T1000 (cell line): ENCODE measurements around the gene TGM2.

Experiments
- DNase-seq: peaks from one replicate; lab custom pipeline; 2025; ENCODE audit warnings: mixed read lengths; lab: John Stamatoyannopoulos, UW

Gene TGM2

DNA sequence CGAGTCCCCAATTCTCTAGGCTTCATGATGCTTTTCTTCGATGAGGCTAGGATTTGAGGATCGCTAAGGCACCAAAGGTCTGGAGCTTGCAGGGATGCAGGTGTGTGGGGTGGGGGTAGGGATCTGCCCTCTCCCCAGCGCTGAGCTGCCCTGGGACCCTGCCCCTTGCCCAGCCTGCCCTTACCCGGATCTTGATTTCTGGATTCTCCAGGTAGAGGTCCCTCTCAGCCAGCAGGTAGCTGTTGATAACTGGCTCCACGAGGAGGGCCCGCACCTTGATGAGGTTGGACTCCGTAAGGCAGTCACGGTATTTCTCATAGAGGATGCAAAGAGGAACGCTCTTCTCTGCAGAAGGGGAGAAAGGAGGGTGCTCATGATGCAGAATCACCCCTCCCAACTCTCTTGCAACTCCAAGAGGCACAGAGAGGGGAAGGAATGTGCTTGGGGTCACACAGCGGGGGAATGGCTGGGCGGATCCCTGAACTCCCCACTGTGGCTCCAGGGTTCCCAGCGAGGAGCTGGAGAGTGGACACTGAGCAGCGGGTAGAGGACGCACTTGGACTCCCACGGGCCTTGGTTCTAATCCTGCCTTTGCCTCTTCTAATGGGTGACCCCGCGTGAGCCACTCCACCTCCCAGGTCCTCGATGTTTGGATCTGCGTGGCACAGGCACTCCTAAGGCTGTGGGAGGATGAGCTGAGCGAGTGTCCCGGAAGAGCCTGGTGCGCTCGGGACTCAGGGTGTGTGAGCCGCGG, 32.7 kb downstream of the TGM2 start:
- DNase-seq = no peak

DNA sequence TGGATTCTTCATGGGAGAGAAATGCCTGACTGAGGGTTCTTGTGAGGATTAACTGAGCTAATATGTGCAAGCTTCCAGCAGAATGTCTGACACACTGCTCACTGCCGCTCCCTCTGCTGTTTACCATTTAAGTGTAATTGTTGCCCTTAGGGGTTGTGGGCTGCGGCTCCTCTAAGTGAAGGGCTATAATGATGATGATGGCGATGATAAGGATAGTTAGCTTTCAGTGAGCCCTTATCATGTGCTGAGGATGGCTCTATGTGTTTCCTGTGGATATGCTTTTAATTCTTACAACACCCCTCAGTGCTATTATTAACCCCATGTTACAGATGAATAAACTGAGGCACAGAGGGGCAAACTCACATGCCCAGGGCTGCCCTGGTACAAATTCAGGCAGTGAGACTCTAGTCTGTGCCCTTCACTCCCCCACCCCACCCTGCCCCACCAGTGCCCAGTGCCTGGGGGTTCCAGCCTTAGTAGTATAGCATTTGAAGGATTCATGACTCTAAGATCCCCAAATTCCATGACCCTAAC, 33.4 kb downstream of the TGM2 start:
- peak; percentile 25 for DNase-seq

DNA sequence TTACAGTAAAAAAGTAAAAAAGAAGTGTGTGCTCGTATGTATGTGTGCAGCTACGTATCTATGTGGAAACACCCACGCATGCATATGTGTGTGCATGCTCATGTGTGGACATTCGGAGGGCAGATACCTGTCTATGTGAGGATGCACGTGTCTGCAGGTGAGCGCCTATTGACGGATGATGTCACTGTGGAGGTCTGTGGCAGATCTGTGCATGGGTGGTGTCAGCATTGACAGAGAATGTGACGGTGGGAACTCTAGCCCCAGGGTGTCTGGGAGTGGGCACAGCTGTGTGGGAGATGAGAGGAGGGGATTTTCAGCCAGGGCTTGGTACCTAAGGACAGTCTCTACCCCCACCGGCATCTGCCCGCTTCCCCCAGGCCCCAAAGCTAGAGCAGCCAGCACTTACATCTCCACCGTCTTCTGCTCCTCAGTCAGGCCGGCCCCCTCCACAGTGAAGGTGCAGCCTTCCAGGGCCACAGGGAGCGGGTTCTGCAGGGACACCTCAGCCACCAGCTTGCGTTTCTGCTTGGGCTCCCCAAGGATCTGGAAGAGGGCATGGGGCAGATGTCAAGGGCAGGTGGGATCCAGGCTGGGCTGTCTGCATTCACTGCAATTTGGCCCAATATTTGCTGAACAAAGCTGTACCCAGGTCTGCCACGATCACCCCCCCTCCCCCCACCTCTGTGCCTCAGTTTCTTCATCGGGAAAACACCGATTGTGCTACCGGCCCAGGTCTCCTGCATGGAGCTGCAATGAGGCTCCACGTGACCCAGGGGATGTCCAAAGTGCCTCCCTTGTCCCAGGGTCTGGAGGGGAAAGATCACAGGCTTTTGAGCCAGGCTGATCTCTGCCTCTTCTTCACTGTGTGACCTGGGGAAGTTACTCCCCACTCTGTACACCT, 34.1 kb downstream of the TGM2 start:
- DNase-seq = no peak

DNA sequence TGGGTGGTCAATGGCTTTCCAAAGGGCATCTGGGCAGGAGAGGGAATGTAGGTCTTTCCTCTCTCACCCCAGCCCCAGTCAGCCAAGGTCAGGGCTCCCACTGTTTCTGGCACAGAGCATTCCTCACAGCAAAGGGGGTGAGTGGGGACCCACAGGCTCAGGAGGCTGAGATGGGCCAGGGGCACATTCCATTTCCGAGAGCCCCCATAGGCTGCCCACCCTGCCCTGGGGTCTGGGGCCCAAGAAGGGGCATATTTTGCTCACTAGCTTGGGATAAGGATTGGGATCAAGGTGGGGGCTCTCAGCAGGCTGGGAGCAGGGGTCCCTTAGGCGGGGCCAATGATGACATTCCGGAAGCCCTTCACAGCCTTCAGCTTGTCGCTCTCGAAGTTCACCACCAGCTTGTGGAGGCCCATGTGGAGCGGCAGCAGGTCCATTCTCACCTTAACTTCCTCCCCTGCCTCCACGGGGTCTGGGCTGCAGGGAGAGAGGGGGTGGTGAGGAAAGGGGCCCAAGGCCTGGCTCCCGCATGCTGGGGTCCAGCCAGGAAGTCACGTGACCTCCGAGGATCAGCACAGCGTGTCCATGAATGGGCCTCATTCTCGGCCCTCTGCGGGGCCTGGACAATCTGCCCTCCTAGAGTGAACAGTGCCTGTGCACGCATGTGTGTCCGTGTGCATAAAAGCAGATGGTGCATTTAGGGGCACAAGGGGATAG, 35.0 kb downstream of the TGM2 start:
- no peak for DNase-seq

DNA sequence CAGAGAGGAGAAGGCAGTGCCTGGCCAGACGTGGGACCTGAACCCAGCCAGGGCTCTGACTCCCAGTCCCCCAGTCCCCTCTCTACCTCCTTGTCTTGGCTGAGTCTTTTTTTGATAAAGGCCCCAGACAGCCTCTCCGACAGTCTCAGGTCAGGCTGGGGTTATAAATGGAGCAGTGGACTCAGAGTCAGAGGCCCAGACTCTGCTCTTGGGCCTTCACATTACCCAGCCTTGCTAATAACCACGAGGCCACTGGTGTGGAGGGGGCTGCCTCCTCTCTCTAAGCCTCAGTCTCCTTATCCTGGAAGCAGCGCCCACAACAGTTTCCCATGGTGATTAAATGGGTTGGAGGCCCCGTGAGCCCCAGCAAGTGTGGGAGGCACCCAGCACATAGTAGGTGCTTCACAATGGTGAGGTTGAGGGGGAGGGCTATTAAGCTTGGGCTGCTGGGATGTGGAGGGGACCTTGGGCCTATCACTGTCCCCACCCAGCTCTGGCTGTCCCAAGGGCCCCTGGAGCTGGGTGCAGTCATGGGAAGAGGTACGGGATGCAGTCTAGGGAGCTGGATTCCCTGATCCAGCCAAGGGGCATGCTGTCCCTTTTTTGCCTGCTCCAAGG, 35.7 kb downstream of the TGM2 start:
- no peak for DNase-seq

DNA sequence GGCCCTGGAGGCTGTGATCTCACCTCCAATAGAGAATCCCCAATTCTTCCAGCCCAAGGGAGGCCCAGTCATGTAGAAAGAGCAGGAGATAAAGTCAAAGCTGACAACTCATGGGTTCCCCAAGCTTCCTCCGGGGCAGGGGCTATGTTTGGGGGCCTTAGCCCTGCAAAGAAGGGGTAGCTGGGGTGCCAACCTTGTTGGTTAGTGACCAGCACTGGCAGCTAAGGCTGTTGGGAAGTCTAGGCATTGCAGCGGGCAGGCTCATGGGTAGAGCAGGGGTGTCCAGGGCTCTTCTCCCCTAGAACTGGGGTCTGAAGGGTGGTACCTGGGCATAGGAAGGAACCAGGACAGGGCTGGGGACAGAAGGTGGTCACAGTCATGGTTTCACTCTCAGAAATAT, 36.4 kb downstream of the TGM2 start:
- no peak for DNase-seq

DNA sequence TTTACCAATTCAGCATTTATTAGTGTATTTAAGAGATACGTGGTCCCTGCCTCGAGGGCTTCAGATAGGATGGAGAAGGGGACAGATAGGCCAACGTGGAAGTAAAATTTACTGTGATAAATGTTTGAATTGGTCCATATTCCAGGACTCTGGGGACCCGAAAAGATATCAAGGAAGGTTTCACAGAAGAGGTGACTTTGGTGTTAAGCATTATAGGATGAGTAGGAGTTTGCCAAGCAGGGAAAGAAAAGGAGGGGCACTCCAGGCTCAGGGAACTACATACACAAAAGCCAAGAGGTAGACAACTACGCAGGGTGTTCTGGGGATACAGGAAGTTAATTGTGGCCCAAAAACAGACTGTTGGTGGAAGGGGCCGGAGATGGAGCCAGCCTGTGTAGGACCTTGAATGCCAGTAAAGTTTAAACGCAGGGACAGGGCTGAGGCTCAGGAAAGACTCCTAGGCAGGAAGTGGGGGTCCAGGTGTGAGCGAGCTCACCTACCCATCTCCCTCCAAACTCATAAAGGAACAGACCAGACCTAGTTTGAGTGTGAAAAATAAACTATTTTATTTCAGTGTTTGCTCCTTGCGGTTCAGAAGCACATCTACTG, 37.0 kb downstream of the TGM2 start:
- no peak for DNase-seq

DNA sequence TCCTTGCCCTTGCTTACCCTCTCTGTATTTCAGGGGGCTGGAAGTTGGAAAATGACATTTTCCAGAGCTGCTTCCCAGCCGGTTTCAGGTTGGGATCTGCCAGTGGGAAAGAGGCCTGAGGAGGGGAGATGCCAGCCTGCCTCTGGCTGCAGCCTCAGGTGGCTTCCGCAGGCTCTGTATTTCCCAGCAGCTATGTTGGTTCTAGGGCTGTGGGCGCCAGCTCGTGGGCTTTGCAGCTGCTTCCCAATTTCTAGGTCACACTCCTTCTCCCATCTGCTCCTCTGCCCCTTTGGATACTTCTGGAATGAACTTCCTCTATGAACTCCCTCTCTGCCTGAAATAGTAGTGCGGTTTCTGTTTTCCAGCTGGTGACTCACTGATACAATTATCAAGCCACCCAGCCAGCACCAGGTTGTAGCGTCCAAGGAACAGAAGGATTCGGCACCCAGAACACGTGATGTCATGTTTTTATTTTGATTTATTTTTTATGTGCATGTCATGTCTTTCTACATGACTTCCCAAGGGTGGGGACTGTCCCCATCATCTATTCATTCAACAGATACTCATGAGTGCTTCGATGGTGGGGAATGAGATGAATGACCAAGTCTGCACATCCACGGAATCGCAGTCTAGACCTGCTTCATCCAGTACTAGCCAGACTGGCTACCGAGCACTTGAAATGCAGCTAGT, 38.0 kb downstream of the TGM2 start:
- DNase-seq = peak; percentile 58

DNA sequence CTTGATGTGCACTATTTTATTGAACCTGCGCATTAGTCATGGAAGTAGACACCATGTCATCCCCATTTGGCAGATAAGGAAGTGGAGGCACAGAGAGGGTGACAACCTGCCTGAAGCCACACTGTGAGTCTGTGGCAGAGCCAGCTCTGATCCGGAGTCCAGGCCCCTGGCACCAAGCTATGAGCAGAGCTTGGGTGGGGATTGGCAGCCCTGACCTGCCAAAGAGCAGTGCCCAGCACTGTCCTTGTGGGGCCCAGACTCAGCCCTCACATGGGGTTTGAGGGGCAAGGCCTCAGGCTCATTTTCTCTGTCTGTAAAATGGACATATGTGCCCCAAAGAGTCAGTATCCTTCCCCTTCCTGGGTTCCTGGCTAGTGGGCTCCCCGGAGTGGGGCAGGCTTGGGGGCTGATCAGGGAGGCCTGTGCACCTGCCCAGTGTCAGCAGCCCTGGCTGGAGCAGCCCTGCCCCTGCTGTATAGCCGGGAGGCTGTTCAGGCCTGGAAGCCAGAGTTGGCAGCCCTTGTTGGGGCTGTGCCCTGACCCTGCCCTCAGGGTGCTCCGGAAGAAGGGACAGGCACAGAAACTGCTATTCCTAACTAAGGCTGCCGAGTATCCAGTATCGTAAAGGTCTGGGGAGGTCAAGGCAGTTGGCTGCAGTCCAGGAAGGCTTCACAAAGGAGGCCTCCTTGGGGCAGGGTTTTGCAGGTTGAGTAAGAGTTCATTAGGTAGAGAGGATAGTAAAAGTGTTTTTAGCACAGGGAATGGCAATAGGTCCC, 38.7 kb downstream of the TGM2 start:
- DNase-seq = no peak

DNA sequence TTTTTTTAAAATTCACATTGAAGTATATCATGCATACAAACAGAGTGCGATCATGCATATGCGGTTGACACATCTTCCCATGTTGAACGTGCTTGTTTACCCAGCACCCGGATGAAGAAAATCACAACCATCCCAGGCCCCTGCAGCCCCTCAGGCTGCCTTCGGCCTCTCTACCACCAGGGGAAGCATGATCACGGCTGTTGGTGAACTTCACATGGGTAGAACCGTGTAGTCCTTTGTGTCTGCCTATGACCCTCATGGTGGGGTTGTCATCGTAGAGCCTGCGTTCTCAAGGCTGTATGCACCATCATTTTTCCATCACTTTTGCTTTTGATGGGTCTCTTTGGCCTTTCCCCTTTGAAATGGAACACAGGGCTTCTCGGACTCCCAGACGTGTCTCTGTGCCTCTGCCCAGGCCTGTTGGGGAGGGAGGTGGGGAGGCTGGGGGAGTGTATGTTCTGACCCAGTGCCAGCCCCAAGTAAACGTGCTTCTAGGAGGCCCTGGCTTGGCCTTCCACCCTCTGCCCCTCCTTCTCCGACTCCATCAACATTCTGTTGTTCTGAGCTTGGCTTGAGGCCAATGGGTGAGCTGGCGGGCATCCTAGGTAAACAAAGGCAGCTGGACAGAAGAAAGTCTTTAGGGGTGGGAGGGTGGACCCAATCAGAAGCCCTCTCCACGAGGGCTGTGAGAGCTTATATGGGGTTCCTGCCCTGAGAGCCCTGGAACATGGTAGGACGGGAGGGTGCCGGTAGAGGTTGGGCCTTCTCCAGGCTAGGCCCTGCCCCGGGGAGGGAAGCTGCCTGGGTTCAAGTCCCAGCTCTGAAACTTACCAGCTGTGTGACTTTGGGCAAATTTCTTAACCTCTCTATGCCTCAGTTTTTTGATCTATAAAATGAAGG, 39.7 kb downstream of the TGM2 start:
- DNase-seq = no peak

DNA sequence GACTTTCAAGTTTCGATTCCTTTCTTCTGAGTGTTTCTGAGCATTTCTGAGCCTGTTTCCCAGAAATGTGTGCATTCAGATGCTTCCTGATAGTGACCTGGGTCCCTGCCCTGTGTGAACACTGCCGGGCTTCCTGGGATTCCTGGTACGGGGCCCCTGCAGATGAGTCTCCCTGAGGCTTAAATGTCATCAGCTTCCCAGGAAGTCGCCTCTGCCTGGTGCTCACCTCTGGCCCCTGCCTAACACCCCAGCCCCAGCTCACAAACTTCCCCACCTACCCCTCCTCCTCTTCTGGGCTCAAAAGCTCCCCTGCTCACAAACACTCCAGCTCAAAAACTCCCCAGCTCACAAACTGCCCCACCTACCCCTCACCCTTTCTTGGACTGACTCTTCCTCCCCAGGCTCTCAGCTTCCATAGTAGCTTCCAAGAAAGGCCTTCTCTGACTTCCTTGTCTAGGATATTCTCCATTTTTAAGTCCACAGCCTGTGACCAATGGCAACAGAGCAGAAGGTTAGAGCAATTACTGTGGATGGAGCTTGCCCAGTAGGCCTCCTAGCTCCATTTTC, 42.0 kb downstream of the TGM2 start:
- DNase-seq = no peak

DNA sequence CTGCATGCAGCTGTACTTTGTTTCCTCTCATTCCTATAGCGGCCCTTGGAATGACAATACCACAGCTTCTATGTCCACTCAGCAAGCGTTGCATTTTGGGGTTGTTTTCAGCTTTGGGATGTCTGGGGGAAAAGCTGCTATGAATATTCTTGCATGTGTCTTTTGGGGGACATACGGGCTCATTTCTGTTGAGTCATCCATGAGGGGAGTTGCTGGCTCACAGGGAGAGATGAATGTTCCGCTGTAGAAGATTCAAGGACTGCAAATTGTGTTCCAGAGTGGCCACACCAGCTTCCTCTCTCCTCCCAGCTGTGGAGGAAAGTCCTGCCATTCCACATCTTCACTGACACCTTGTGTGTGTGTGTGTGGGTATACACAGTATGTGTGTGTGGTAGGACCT, 43.3 kb downstream of the TGM2 start:
- DNase-seq = no peak

DNA sequence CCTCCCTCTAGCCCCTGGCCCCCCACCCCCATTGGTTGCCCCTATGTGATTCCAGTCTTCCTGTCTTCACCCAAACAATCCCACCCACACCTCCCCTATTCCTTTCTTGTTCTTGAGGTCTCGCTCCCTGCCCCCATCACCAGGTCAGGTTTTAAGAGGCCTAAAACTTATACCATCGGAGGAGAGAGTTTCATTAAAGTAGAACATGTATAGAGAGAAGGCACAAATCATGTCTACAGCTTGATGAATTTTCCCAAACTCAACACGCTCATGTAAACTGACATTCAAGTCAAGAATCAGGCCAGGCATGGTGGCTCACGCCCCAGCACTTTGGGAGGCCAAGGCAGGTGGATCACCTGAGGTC, 44.5 kb downstream of the TGM2 start:
- DNase-seq = no peak

DNA sequence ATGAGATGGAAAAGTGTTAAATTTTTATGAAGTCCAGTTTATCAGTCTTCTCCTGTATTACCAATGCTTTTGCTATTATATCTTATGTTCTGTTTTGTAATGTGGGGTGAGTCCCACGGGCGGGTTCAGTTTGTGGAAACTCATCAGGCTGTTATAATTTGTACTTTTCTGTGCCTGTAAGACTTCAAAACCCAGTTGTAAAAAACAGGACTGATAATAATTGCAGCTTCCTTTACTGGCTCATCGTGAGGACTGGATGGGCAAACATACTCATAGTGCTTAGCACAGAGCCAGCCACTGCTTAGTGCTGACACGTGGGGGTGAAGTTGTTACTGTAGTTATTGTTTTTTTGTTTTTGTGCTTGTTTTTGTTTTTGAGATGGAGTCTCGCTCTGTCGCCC, 45.6 kb downstream of the TGM2 start:
- no peak for DNase-seq

DNA sequence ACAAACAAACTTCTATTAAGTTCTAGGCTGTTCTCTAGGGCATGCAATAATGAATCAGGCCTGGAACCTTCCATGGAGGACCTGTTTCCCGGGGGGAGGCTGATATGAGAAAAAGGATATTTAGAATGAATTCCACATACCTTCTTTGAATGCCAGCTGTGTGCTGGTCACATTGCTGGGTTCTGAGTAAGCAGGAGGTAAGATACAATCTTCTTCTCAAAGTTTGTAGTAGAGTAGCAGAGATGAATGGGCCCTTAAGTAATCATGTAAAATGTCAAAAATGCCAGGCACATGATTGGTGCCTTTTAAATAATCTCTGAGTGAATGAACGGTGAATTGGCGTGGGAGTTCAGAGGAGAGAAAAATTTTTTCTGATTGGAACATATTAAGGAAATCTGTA, 47.4 kb downstream of the TGM2 start:
- DNase-seq = no peak

DNA sequence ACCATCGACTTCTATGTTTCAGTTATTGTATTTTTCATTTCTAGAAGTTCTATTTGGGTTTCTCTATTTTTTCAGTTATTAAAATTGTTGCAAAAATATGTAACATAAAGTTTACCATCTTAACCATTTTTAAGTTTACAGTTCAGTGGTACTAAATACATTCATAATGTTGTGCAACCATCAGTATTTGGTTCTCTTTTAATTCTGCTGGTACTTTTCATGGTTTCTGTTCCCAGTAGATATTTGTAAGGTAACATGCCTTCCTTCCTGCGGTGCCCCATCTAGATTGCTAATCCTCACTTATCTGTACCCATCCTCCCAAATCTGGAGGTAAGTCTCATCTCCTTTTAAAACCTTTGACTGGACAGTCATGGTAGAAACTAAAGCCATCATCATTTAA, 47.9 kb downstream of the TGM2 start:
- no peak for DNase-seq

DNA sequence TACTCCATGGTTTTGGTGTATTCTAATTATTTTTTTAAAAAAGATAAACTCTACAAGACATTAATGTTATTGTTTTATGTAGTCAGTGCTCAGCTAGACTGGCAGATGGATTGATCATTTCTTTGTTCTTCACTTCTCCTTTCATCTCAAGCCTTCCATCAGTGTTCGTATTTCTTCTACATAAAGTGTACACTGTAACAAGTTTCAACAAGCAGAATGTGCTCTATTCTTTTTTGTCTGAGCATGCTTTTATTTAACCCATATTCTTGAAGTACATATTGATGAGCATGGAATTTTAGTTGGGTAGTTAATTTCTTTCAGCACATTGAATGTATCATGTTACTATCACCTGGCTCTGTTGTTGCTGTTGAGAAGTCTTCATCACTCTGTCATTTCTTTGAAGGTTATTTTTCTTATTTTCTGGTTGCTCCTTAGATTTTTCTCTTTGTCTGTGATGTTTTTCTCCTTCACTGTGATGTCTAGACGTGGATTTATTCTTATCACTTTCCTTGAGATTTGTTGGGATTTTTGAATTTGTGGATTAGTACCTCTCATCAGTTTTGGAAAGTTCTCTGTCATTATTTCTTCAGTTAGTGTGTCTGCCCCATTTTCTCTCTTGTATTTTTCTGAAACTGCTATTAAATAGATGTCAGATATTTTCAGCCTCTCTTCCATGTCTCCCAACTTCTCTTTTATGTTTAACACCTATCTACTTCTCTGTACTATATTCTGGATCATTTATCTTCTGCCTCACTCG, 48.5 kb downstream of the TGM2 start:
- DNase-seq = no peak

DNA sequence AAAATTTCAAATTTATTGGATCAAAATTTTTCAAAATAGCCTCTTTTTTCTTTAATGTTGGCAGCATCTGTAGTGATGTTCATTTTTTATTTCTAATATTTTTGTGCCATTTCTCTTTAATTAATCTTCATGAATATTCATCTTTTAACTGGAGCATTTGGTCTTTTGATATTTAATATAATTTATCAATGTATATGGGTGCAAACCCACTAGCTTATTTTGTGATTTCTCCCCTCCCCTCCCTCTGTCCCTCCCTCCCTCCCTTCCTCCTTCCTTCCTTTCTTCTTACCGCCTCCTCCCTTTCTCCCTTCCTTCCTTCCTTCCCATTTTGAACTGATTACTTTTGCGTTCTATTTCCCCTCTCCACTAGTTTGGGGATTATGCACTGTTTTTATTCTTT, 49.2 kb downstream of the TGM2 start:
- no peak for DNase-seq
